SK-N-MC (cell line): Measurements from ENCODE around the gene SNX32.

Experiments
- EZH2 ChIP-seq: fragments of 200-600 bp; sonication (generic); IDR thresholded peaks from one replicate; pipeline ENCODE4 v1.6.1; 2017; ENCODE audit warnings: antibody characterized with exemption
- POLR2AphosphoS5 ChIP-seq: IDR thresholded peaks from 2 replicates; pipeline ENCODE4 v1.6.1; 2012; ENCODE audit warnings: mild to moderate bottlenecking, low read depth, low read length, borderline replicate concordance

DNA sequence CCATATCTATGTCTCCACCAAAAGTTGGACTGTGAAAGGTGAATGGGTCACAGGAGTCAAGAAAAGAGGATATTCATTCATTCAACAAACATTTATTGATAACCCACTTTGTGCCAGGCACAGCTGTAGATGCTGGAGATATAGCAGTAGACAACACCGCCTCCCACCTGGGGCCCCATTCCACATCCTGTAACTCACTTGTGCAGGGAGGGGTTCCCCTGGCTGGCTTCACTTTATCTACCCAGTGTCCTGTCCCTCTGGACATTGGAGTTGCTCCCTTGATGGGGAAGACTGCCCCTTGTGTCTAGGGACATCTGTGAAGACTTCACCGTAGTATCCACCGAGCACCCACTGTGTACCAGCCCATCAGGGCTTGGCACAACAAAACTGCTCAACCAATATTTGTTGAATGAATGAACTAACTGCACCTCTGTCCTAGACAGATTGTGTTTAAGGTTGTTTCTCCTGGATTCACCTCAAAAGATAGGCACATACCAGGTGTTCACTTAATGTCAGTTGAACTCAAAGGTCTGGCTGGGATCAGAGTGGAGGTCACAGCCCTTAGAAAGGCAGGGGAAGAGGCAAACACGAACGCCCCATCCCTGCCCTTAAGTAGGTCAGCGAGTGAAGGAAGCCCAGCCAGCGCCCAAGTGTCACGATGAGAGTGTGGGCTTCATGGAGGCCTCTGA is 48.3 kb upstream of the SNX32 start:
- TF ChIP-seq EZH2 (no peak), POLR2AphosphoS5 (no peak)
